HG03565 (cell line): ENCODE results near the gene FLACC1.

Experiments used
- ATAC-seq: cut with Tn5 transposase; IDR thresholded peaks from one replicate; pipeline ENCODE4 v1.9.1; 2021; ENCODE audit warnings: mild to moderate bottlenecking, moderate library complexity; ENCODE audit not compliant: unreplicated experiment

Gene FLACC1

DNA sequence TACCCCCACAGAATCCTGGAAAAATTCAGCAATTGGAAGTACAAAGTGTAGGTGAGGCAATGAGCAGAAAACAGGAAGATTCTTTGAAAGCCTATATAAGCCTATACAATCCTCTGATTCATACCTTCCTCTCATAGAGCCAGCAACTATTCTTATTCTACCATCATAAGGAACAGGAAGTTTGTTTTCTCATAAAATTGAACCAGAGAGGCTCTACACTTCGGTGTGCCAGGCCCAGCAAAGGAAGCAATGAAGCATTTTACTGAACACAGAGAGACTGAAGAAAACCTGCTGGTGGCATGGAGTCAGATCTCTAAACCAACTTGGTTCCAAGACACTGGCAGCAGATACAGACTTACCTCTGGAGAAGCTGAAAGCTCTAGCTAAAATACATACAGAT, 78.1 kb downstream of the FLACC1 start:
- ATAC-seq = no peak

GRCh38 chr2:201276511-201276910, 80.6 kb downstream of the FLACC1 start:
- no peak for ATAC-seq

- ATAC-seq = no peak
Observed at GRCh38 chr2:201275990-201276389, 81.2 kb downstream of the FLACC1 start.

DNA sequence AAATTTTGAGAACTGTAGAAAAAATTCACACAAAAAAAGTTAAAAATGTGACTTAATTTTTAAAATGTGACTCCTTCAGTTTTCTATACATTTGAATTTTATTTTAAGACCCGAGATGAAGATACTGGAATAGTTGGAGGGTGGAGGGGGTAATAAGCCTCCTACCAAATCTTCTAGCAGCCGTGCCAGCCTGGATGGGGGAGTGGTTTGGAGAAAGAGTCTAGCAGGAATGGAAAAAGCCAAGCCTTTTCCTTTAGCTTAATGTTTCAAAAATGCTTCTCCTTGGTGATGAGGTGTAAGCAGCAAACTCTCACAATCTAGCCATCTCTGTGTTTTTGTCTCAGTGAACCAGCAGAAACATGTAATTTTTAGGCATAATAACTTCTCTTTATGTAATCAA, 82.1 kb downstream of the FLACC1 start:
- ATAC-seq = no peak

- ATAC-seq = no peak
Observed at GRCh38 chr2:201273330-201273983, 83.7 kb downstream of the FLACC1 start.

DNA sequence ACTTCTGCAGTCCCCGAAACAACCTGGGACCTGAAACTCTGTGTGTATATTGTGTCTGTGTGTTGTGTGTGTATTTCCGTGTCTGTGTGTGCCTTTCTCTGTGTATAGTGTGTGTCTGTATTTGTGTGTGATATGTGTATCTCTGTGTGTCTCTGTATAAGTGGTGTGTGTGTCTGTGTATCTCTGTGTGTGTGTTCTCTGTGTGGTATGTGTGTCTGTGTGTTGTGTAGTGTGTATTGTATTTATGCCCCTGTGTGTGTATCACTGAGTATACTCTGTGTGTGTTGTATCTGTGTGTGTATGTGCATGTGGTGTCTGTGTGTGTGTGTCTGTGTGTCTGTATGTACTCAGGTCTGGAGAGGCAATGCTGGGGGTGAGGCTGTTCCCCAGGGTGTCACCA, 85.2 kb downstream of the FLACC1 start:
- ATAC-seq = no peak

GRCh38 chr2:201270293-201271001, 86.7 kb downstream of the FLACC1 start:
- ATAC-seq = no peak

GRCh38 chr2:201269764-201270163, 87.4 kb downstream of the FLACC1 start:
- ATAC-seq = no peak

GRCh38 chr2:201267278-201268030, 89.7 kb downstream of the FLACC1 start:
- ATAC-seq = no peak

DNA sequence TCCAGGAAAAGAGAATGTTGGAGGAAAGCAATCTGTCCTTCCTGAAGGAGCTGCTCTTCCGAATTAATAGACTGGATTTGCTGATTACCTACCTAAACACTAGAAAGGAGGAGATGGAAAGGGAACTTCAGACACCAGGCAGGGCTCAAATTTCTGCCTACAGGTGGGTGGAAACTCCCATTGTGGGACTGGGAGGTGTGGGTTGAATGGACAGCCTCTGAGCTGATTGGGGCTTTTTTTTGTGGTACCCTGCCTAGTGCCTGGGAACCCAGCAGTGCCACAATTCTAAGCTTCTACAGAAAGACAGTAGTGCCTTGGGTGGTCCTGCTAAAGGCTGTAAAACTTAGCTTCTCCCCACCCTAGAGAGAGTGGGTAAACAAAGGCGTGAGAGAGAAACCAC, 90.5 kb downstream of the FLACC1 start:
- no peak for ATAC-seq

DNA sequence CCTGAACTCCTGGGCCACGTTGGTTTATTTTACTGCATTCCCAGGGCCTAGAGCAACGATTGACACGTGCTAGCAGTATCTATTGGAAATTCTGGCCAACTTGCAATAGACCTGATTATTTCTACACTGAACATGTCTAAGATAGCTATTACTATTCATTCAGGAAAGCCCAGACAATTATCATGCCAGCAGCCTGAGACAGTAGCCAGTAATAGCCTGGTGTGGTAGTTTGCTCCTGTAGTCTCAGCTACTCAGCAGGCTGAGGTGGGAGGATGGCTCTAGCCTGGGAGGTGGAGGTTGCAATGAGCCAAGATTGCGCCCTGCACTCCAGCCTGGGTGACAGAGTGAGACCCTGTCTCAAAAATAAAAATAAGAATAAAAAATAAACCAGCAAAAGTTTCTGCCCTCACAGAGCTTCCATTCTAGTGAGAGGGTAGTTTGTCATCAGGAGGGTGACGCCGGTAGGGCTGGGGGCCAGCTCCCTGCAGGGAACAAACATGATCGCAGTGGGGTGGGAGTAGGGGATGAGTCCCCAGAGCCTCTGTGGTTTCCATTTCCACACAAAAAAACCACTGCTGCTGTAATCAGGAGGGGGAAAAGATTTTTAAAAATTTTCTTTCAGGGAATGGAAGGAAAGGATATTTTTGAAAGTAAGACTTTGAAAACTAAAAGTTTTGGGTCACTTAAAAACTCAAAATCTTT, 92.5 kb downstream of the FLACC1 start:
- ATAC-seq = no peak

DNA sequence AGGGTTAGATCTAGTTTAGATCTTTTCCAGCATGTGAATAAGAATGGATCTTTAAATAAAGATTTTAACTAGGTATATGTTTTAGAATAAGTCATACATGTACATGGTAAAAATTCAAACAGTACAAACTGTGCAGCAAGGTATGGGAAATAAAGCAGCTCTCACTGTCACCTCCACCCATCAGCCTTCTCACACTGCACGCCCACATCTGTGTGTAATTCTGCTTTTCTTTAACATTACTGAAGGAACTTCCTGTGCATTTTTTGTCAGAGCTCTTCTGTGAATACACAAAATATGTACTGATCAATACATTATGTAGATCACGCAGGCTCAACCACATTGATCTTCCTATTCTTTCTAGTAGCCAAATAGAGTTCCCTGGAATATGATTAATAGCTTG, 93.4 kb downstream of the FLACC1 start:
- ATAC-seq = peak; percentile 36

GRCh38 chr2:201262718-201263117, 94.4 kb downstream of the FLACC1 start:
- ATAC-seq = no peak

DNA sequence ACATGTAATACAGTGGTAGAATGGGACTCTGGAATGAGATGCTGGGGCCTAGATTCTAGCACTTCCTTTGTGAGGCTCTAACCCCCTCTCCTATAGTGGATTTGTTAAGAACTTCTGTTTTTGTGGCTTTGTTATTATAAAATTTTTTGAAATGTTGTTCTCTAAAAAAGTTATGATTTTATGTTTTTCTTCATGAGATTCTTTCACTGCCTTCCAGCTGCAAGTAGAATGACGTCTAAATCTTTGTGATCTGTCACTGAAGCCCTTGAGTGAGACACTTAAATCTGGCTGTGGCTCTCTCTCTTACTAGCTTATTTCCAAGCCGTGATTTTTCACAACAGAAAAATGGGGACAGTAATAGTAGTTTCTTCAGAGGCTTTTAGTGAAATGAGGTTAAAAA, 95.2 kb downstream of the FLACC1 start:
- ATAC-seq = no peak

GRCh38 chr2:201261471-201261870, 95.7 kb downstream of the FLACC1 start:
- no peak for ATAC-seq

DNA sequence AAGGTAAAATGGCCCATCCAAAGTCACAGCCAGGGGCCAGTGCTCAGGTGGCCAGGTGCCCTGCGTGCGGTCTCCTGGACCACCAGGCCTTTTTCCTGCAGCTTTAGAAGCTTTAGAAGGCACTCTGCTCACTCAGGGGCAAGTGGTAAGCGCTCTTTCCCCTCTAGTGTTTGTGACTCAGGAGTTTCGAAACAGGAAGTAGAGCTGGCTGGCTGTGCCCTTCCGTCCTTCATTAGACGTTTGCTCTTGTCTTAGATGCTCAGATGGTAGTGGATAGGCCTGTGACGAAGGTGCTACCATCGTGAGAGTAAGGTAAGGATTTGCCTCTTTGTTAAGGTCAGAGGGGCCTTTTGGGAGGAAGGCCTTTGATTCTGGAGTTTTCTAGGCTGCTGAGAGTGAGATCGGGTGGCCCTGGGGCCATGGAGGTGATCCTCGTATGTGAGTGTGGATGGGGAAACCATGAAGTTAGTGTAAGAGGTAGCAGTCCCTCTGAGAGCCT, 96.8 kb downstream of the FLACC1 start, which contains the start of gene CASP8:
CASP8 (plus strand) TSS at position 235 of the 499 bp plus-strand sequence. CDS start 5,951 bp downstream, outside the sequence.
- ATAC-seq = no peak

GRCh38 chr2:201258666-201259615, 98.2 kb downstream of the FLACC1 start:
- ATAC-seq = no peak

- peak; percentile 39 for ATAC-seq
Observed at GRCh38 chr2:201257956-201258665, 99.0 kb downstream of the FLACC1 start.

- ATAC-seq = peak; percentile 38
Observed at GRCh38 chr2:201257381-201257955, 99.7 kb downstream of the FLACC1 start.
